H1 (cell line): ENCODE data around the gene OVCA2. TPM values are rescaled to one million over a fixed set of nuclear protein-coding genes. Genes with fewer than 3 reads are reported as not detected.

Source experiments
- RAD21 ChIP-seq, 2 experiments: IDR thresholded peaks in 1 of 2; conservative IDR thresholded peaks in 1 of 2; 2 replicates each; pipeline ENCODE4 v1.6.1; 2011; ENCODE audit warnings: low read depth in 2 of 2, low read length in 2 of 2, improper control_type of control experiment in 1 of 2, inconsistent platforms in 1 of 2, mild to moderate bottlenecking in 1 of 2, moderate library complexity in 1 of 2
- RBBP5 ChIP-seq: IDR thresholded peaks from 2 replicates; pipeline ENCODE4 v1.7.1; 2012; ENCODE audit warnings: low read depth, mild to moderate bottlenecking, inconsistent platforms, low read length, moderate library complexity, borderline replicate concordance
- ZNF274 ChIP-seq: IDR thresholded peaks from 2 replicates; pipeline ENCODE4 v1.7.0; 2012; ENCODE audit warnings: low read length, borderline replicate concordance; ENCODE audit errors: extremely low read depth
- polyA plus RNA-seq, 7 experiments: library from polyadenylated mRNA; depleted of rRNA in 3 of 7; stranded (reverse) in 5 of 7; unstranded in 2 of 7; fragments of >200 nt in 5 of 7; fragments of 200-250 nt in 2 of 7; gene quantifications; 1 replicate in 5 of 7; 2 replicates in 1 of 7; 4 replicates in 1 of 7; pipeline versions ENCODE4 v1.2.1 to v1.2.3, GENCODE V29; 2011 to 2013; ENCODE audit warnings: missing spikeins in 2 of 7, mixed read lengths in 2 of 7
- total RNA-seq: library from RNA; stranded (reverse); fragmentation: NEBNext Ultra II Directional; extraction: Animal tissue kit (Norgen Biotek cat#: 25700); gene quantifications from 2 replicates; pipeline ENCODE4 v1.2.1, GENCODE V29; 2021

Gene OVCA2
- total and polyA plus RNA-seq, 2 of the 8 experiments (the other 6 are each of a cell fraction or from before 2014, with no cell fraction given) = 15.3 to 37.0 TPM

DNA sequence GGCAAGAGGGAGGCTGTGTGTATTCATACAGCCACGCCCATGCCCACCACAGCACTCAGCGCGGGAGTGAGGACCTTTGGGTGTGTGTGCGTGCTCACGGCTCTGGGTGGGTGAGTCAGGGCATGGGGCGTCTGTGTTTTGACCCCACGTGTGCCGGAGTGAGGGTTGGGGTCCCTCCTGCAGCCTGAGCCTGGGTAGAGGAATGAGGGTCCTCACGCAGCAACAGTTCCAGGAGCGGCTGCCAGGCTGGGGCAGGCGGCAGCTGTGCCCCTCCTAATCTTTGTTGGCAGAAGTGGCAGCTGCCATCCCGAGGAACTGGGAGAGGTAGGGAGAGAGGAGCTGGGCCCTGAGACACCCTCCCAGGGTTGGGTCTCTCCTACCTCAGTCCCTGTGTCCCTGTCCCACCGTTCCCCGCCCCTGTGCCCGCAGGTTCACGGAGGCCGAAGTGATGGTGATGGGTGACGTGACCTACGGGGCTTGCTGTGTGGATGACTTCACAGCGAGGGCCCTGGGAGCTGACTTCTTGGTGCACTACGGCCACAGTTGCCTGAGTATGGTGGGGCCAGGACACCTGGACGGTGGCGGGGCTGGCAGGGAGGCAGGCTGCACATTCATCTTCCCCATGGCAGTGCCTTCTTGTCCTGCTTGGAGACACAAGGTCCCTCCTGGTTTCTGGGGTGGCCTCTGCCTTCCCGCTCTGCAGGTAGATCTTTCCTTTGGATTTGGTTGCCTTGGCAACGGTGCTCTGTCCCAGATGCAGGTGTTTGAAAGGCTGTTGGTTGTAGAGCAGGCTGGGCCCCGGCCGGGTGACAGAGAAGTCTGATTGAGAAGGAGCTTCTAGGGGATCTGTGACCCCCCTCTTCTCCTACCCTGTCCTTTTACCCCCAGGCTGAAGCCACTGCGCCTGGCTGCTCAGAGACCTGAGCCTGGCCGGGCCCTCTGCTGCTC, 6.0 kb upstream of the OVCA2 start (continued):
- TF ChIP-seq RBBP5 = no peak
- TF ChIP-seq RAD21 (IDR thresholded peaks at IDR 0.05 in 1 of 2, conservative IDR thresholded peaks at IDR 0.05 in 1 of 2; ENCODE audit: low read depth in 2 of 2, low read length in 2 of 2) = no peak
- no peak for TF ChIP-seq ZNF274
